Measurements from ENCODE around the gene IL1RAP.
"Not testable (repeated sequence)": the region's sequence is repeated elsewhere in the genome, so short reads cannot be mapped to it uniquely, and the experiment has no call there.

The IL1RAP gene

GRCh38 chr3:190514413-190515153 lies 698 bp downstream of the IL1RAP start:
- peak; percentile 30 to 59 for DNase-seq

DNA sequence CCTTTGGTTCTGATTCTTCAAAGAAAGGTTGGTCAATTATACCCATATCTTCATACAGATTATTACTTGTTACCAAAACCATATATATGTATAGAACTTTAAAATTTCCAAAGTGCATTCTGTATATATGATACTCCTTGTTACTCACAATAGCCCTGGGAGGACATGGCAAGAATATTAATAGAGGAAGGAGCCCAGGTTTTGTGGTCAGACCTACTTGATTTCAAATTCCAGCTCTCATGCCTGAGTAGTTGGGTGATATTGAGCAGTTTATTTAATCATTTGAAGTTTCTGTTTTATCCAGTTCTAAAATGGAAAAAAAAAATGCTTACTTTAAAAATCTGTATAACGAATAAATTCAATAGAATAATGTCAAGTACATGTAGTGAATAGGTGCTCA lies 2.5 kb downstream of the IL1RAP start:
- DNase-seq, result no peak

DNA sequence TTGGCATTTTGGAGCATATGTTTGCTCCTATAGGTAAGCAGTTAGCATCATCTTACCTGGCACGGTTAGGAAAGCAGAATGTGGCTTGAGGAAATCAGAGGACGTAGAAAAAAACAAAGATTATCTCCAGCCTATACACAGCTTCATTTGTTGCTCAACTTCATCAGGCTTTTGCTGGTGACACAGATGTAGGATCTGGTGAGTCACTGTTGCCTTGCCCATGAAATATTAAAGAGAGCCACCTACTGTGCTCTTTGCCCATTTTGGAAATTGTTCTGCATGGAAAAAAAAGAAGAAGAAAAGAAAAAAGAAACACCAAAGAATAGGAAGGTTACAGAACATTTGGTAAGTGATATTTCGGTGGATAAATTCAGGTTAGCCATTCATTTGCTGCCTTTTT lies 3.8 kb downstream of the IL1RAP start:
- DNase-seq, result no peak

DNA sequence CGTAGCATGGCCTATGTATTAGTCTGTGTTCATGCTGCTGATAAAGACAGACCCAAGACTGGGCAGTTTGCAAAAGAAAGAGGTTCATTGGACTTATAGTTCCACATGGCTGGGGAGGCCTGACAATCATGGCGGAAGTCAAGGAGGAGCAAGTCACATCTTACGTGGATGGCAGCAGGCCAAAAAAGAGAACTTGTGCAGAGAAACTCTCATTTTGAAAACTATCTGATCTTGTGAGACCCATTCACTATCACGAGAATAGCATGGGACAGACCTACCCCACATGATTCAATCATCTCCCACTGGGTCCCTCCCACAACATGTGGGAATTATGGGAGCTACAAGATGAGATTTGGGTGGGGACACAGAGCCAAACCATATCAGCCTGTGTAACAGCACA lies 4.6 kb downstream of the IL1RAP start:
- DNase-seq, result not testable (repeated sequence)

DNA sequence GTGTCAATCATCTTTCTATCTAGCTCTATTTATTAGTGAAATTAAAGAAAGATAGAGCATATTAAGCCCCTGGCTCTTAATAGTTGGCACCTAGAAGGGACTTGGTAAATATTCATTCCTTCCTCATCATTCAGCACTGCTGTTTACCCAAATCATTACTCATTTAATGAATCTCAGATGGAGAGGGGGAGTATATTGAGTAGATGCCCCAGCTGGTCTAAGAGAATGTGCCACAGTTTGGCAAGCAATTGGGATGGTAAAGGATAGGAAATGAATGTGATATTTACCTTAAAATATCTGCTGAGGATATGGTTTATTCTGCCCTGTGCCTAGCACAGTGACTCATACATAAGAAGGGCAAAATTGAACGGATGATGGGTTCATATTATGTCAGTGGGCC lies 6.0 kb downstream of the IL1RAP start:
- DNase-seq, result no peak

GRCh38 chr3:190521998-190522397 lies 8.1 kb downstream of the IL1RAP start:
- no peak for DNase-seq

DNA sequence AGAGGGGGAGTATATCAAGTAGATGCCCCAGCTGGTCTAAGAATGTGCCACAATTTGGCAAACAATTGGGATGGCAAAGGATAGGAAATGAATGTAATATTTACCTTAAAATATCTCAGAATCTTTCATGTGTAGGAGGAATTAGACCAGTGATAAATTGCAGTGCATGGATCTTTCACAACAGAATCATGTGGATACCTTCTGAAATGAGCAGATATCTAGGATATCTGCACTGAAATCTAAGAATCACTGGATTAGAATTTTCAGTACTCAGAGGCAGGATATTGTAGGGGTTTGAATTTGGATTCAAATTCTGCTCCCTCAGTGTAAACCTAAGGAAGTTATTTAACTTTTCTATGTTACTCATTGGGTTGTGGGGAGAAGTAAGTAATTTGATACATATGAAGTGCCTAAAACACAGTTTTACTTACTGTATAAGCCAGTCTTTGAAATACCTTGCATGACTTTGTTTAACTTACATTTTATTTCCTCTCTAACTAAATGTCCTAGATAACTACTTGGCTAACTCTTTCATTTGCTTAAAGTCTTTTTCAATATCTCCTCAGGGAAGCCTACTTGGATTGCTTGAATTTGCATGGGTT lies 8.8 kb downstream of the IL1RAP start:
- no peak for DNase-seq

DNA sequence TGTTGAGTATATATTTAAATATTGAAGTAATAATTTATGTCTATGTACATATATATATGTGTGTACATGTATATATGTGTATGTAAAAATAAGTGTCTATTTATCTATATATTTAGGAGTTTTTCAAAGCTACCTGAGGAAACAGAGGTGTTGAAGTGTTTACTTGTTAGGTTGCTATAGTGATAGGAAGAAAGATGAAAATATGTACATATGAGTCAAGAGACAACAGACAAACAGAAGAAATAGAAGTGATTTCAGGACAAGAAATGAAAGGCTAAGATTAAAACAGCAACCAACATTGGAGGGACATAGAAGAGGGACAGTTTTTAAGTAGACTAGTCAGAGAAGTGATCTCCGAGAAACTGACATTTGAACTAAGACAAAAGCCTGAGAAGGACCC lies 11.1 kb downstream of the IL1RAP start:
- no peak for DNase-seq

DNA sequence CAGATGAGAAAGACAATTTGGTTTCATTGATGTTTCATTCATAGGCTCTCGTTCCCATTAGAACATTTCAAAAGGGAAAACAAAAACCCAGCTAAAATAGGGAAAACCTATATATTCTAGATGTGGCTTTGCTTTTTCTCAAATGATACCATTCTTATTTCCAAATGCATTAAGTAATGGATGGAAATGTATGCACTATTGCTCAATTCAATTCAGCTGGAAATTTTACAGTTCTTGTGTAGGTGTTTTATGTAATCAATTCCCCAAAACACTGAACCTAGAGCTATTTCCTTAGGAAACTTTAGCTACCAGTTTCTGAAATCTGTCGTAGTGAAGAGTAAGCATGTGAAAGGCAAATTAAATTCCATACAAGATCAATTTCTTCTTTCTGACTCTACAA lies 11.7 kb downstream of the IL1RAP start:
- DNase-seq, result no peak

DNA sequence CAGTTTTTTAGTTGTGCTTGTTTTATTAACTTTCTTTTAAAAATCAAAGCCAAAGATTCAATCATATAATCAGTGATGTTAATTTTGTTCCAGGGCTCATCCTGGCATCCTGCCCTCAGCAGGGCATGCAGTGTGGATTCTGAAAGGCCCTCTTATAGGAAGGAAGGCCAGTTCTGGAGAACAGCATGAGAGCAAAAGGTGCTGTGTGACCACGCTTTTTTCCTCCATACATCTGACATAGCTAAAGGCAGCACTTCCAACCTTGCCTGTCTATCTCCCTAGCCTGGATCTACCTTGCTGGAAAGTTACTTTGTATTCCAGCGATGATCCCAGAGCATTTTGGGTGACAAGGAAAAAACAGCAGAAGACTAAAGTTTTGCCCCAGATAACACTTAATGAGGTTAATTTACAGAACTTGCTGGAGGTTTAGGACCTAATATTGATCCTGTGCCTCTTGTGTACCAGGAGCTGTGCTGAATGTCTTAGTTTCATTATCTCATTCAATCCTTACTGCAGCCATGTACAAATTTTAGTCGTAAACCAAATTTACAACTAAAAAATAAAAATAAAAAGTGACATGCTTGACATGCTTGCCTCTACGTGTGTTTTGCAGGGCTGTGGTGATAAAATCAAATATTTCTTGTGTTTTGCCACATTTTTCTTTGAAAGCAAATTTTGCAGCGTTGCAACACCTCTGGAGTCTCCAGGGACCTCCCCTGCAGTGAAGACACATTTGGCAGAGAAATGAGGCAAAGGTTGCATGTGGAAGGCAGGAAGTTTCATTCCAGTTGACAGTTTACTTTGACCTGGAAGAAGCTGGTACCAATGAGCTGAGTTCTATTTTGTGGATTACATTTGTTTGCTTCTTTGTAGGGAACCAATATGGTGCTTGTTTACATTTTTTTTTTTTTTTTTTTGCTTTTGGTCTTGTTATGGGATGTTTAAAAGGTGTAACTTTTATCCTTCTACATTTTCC lies 13.2 kb downstream of the IL1RAP start:
- no peak for DNase-seq

DNA sequence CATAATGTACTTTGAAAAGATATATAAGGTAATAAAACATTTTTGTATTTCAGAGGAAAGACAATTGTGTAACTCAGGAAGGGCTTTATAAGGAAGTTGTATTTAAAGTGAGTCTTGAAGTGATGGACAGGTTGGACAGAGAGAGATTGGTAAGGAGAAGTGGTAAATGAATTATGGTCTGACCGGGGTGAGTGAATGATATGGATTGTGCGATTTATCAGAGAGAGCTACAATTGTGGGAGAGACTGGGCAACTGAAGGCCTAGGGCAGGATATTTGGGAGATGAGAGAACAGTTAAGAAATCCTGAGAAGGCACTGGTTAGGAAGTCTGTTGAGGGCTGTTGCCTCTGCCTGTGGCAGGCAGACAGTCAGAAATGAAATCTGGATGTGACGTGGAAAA lies 14.8 kb downstream of the IL1RAP start:
- DNase-seq, result no peak

DNA sequence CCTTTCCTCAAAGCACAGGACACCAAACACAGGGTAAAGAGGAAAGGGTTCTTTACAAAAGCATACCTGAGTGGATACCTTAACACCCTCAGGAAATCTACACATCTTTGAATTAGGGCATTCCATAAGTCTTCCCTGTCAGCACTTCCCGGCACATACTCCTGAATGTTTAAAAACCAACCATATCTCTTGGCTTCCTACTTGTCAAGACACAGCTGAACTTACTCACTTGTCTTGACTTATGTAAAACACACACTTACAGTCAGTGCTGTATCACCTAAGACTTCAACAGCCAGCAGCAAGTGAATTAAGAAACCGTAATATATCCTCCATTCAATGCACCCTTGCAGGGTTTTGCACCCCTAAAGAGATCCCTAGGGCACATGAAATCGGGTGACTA lies 17.5 kb downstream of the IL1RAP start:
- DNase-seq, result no peak

DNA sequence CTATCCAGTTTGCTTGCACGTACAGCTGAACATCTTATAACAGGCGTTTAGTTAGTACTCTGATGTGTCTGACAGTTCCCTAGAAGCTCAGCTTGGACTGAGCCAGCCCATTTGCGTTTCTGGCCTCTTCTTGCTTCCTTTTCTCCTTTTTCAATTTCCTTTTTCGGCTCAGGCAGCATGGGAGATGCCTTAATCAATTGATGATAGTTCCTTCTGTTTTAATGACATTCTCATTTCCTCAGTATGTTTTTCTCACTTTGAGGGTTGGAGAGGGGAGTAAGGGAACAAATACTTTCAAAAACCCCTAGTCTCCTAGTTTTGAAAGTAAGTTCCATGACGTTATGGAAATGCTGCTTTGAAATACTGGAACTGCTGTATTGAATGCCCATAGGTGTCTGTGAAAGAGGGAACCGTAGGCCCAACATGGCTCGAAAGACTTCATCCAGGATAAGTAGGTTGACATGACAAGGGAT lies 18.9 kb downstream of the IL1RAP start:
- no peak for DNase-seq

GRCh38 chr3:190533511-190534281 lies 19.8 kb downstream of the IL1RAP start:
- DNase-seq, result no peak

DNA sequence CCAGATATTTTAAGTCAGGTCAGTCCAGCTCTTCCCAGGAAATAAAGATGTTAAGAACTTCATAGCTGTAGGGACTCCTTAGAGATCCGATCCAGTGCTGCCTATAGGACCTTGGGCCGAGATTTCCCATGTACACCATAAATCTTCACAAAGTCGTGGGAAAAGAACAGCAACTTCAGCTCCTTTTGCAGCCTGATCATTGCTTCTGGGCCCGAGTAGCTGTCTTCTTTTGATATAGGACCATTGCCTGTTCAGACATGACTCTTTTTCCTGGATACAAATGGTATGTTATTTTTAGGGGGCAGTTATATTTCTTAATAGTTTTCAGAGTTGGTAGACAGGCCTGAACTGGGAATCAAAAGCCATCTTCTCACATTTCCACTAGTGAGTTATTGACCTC lies 20.5 kb downstream of the IL1RAP start:
- DNase-seq, result no peak

GRCh38 chr3:190534986-190535385 lies 21.1 kb downstream of the IL1RAP start:
- no peak for DNase-seq

DNA sequence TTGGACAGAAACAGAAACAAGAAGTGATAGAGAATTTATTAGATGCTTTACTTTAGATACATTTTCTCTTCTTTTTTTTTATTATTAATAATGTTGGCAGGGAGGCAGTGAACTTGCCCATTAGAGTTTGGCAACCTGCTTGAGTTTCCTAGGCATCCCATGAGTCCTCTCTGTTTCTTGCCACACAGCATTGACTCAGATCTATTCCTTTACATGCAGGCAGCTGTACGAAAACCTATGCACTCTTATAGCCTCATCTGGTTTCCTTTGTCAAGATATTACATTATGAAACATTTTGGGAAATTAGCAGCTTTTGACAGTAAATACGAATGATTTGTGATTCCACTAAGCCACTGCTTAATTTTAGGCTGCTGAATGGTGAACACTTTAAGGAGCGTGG lies 23.3 kb downstream of the IL1RAP start:
- DNase-seq, result no peak

DNA sequence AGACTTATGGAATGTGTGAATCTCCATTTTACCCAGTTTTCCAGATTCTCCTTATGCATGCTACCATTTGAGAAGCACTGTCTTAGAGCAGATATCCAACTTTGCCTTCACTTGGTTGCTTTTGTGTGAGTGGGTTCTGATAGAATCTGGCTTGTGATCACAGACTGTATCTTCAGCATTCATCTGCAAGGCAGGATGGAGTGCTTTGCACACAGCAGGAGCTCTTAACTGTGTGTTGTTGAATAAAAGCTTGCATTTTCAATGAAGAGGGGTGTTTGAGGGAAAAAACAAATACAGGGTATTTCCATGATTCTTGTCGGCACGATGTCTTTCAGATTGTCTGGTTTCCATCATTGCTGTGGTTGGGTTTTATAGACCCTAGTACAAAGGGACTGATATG lies 24.4 kb downstream of the IL1RAP start:
- no peak for DNase-seq

DNA sequence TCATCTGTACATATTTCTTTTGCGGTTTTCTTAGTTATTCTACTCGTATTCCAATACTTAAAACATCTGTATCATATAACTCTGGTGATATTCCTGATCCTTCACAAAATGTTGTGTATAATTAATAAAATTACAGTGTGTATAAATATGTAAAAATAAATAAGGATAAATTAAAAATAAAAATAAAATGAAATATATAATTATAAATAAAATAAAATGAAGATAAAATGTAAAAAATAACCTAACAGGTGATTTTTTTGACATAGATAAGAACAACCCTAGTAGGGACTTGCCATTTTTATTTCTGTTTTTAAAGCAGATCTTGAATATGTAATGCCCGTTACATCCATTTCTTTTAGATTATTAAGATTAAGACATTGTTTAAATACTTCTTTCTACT lies 25.6 kb downstream of the IL1RAP start:
- no peak for DNase-seq

DNA sequence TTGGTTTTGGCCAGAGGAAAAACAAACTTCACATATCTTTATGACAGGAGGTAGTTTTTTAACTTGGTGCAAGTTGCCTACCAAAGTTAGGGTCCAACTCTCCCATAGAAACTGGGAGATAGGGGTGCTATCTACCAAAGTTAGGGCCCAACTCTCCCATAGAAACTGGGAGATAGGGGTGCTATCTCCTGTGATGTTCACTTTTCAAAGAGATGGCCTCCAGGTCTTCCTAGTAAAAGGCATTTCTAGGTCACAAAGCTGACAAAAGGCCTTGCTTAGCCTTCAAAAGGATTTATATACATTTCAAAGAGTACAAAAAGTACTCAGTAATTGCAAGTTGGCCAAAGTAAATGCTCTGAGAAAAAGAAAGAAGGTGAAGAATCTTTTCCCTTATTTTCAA lies 27.1 kb downstream of the IL1RAP start:
- no peak for DNase-seq

- no peak for DNase-seq
Observed at GRCh38 chr3:190541560-190541959, 27.7 kb downstream of the IL1RAP start.

DNA sequence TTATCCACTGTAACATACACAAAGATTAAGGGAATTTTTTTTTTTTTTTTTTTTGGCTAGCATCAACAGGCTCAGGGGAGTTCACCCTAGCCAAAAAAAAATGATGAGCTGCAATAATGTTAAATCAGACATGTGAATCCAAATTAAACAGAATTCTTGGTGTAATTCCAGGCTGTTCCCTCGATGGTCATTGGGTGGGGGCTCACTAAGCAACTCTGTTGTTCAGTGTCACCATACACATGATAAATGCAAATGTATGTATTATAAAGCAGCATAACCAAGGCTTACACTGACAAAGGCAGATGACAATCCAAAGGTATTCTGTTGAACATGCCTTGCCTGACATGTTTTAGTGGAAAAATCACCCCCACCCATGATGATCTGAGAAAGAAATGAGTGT lies 29.0 kb downstream of the IL1RAP start:
- DNase-seq, result no peak

- DNase-seq, result no peak
Observed at GRCh38 chr3:190543671-190544070, 29.8 kb downstream of the IL1RAP start.
